GM21786 (cell line): Measurements from ENCODE around the gene GNPAT.

Source experiments
- ATAC-seq: cut with Tn5 transposase; IDR thresholded peaks from one replicate; pipeline ENCODE4 v1.9.1; 2021; ENCODE audit not compliant: unreplicated experiment

Gene GNPAT

GRCh38 chr1:231315887-231316286, 74.9 kb downstream of the GNPAT start:
- ATAC-seq, result peak; percentile 90

GRCh38 chr1:231317306-231318014, 76.4 kb downstream of the GNPAT start:
- ATAC-seq, result no peak

- no peak for ATAC-seq
Measured at GRCh38 chr1:231318015-231318355, 77.0 kb downstream of the GNPAT start.

GRCh38 chr1:231318568-231318967, 77.6 kb downstream of the GNPAT start:
- ATAC-seq, result no peak

- ATAC-seq, result no peak
Measured at GRCh38 chr1:231319080-231319479, 78.1 kb downstream of the GNPAT start.

GRCh38 chr1:231322880-231323530, 82.0 kb downstream of the GNPAT start:
- ATAC-seq, result no peak

- ATAC-seq, result no peak
Measured at GRCh38 chr1:231324660-231325059, 83.6 kb downstream of the GNPAT start.

- no peak for ATAC-seq
Measured at GRCh38 chr1:231326248-231326647, 85.2 kb downstream of the GNPAT start.
